22Rv1 (cell line): ENCODE data around the gene ATOH7.

Experiments
- ZFX ChIP-seq: fragments of 450-650 bp; IDR thresholded peaks from 2 replicates; pipeline ENCODE4 v1.6.1; 2017; ENCODE audit warnings: antibody characterized with exemption, borderline replicate concordance
- TF ChIP-seq, protein P1 (sequence below): fragments of 450-650 bp; IDR thresholded peaks from 2 replicates; pipeline ENCODE4 v1.5.1; 2017; ENCODE audit warnings: mild to moderate bottlenecking

DNA sequence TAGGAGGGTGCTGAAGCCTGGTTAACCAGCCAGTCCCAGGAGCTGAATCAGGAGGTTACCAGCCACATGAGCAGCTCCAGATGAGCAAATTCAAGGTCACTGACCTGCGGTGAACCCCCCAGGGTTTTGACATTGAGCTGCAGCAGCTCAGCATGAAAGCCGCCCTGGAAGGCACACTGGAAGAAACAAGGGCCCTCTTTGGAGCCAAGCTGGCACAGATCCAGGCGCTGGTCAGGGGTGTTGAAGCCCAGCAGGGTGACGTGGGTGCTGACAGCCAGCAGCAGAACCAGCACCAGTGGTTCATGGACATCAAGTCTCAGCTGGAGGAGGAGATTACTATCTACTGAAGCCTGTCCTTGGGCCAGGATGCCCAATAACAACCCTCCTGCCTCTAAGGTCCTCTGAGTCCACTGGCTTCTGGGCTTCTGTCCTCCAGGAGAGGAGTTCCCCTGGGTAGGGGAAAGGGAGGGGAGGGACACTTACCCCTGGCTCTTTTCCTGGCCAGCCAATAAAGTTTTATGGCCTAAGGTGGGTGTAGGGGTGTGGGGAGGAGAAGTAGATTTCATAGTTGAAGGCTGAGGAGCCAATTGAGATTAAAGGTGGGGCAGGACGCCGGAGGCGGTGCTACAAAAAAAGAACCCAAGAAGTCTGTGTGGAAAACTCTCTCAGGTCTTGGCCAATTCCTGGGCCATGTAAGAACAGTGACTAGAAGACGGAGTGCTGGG is 29.4 kb upstream of the ATOH7 start:
- TF ChIP-seq, protein P1, sequence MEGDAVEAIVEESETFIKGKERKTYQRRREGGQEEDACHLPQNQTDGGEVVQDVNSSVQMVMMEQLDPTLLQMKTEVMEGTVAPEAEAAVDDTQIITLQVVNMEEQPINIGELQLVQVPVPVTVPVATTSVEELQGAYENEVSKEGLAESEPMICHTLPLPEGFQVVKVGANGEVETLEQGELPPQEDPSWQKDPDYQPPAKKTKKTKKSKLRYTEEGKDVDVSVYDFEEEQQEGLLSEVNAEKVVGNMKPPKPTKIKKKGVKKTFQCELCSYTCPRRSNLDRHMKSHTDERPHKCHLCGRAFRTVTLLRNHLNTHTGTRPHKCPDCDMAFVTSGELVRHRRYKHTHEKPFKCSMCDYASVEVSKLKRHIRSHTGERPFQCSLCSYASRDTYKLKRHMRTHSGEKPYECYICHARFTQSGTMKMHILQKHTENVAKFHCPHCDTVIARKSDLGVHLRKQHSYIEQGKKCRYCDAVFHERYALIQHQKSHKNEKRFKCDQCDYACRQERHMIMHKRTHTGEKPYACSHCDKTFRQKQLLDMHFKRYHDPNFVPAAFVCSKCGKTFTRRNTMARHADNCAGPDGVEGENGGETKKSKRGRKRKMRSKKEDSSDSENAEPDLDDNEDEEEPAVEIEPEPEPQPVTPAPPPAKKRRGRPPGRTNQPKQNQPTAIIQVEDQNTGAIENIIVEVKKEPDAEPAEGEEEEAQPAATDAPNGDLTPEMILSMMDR = no peak
- no peak for TF ChIP-seq ZFX
